ENCODE measurements around the gene LBR. TPM values are rescaled to one million over a fixed set of nuclear protein-coding genes. Genes with fewer than 3 reads are reported as not detected.

LBR gene
- total RNA-seq, 1 experiment from 2014 or later, result 86.0 TPM

DNA sequence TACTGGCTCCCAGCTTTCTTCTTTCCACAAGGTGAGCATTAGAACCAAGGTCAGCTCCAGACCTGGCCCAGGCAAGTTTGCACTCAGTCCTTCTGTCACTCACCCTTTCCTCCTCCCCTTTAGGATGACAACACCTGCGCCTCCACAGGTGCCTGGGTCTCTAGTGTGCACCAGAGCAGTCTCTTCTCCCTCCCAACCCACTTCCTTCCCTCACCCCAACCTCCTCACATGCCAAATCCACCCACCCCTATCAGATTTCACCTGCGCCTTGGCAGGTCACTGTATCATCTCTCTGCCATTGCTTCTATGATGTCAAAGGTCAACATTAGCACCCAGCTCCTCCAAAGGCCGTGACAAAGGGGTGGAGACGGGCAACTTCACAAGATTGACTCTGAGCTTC is 38.0 kb downstream of the LBR start:
- ChIA-PET POLR2A (no interaction called here), CTCF (no interaction called here)
- 0 out of 2 replicates have a peak, but pooled peaks cover 3% of the 10 kb centered on the region for H3K9me3 Mint-ChIP-seq
- H3K4me3 Mint-ChIP-seq, result no peak overlapping the region
- no peak; the same call in 1 of the 2 replicates for ATAC-seq
- TF ChIP-seq ZNF423 (CRISPR knock-in tag; IDR thresholded peaks at IDR 0.05), result no peak
- TF ChIP-seq, protein P1, sequence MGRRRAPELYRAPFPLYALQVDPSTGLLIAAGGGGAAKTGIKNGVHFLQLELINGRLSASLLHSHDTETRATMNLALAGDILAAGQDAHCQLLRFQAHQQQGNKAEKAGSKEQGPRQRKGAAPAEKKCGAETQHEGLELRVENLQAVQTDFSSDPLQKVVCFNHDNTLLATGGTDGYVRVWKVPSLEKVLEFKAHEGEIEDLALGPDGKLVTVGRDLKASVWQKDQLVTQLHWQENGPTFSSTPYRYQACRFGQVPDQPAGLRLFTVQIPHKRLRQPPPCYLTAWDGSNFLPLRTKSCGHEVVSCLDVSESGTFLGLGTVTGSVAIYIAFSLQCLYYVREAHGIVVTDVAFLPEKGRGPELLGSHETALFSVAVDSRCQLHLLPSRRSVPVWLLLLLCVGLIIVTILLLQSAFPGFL (CRISPR knock-in tag; IDR thresholded peaks at IDR 0.05; ENCODE audit: borderline replicate concordance), result no peak
- no peak for TF ChIP-seq NFYB (CRISPR knock-in tag; conservative IDR thresholded peaks at IDR 0.05; ENCODE audit: low read depth)
- TF ChIP-seq ZNF396 (CRISPR knock-in tag; IDR thresholded peaks at IDR 0.05; ENCODE audit: borderline replicate concordance), result no peak
- TF ChIP-seq, protein P2, sequence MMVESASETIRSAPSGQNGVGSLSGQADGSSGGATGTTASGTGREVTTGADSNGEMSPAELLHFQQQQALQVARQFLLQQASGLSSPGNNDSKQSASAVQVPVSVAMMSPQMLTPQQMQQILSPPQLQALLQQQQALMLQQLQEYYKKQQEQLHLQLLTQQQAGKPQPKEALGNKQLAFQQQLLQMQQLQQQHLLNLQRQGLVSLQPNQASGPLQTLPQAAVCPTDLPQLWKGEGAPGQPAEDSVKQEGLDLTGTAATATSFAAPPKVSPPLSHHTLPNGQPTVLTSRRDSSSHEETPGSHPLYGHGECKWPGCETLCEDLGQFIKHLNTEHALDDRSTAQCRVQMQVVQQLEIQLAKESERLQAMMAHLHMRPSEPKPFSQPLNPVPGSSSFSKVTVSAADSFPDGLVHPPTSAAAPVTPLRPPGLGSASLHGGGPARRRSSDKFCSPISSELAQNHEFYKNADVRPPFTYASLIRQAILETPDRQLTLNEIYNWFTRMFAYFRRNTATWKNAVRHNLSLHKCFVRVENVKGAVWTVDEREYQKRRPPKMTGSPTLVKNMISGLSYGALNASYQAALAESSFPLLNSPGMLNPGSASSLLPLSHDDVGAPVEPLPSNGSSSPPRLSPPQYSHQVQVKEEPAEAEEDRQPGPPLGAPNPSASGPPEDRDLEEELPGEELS (CRISPR knock-in tag; IDR thresholded peaks at IDR 0.05), result no peak
- TF ChIP-seq, protein P3, sequence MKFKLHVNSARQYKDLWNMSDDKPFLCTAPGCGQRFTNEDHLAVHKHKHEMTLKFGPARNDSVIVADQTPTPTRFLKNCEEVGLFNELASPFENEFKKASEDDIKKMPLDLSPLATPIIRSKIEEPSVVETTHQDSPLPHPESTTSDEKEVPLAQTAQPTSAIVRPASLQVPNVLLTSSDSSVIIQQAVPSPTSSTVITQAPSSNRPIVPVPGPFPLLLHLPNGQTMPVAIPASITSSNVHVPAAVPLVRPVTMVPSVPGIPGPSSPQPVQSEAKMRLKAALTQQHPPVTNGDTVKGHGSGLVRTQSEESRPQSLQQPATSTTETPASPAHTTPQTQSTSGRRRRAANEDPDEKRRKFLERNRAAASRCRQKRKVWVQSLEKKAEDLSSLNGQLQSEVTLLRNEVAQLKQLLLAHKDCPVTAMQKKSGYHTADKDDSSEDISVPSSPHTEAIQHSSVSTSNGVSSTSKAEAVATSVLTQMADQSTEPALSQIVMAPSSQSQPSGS (CRISPR knock-in tag; IDR thresholded peaks at IDR 0.05; ENCODE audit: borderline replicate concordance, low read depth), result no peak
- no peak for TF ChIP-seq CBFB (CRISPR knock-in tag; IDR thresholded peaks at IDR 0.05; ENCODE audit: low read depth)
- no peak for TF ChIP-seq NR3C1 (CRISPR knock-in tag; conservative IDR thresholded peaks at IDR 0.05; ENCODE audit: low read depth)
- TF ChIP-seq, protein P4, sequence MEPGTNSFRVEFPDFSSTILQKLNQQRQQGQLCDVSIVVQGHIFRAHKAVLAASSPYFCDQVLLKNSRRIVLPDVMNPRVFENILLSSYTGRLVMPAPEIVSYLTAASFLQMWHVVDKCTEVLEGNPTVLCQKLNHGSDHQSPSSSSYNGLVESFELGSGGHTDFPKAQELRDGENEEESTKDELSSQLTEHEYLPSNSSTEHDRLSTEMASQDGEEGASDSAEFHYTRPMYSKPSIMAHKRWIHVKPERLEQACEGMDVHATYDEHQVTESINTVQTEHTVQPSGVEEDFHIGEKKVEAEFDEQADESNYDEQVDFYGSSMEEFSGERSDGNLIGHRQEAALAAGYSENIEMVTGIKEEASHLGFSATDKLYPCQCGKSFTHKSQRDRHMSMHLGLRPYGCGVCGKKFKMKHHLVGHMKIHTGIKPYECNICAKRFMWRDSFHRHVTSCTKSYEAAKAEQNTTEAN (CRISPR knock-in tag; IDR thresholded peaks at IDR 0.05), result no peak
- TF ChIP-seq, protein P5, sequence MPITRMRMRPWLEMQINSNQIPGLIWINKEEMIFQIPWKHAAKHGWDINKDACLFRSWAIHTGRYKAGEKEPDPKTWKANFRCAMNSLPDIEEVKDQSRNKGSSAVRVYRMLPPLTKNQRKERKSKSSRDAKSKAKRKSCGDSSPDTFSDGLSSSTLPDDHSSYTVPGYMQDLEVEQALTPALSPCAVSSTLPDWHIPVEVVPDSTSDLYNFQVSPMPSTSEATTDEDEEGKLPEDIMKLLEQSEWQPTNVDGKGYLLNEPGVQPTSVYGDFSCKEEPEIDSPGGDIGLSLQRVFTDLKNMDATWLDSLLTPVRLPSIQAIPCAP (CRISPR knock-in tag; IDR thresholded peaks at IDR 0.05), result no peak
- no peak for TF ChIP-seq TEAD1 (CRISPR knock-in tag; IDR thresholded peaks at IDR 0.05)
- no peak for TF ChIP-seq KAT7 (CRISPR knock-in tag; IDR thresholded peaks at IDR 0.05; ENCODE audit: borderline replicate concordance)
- TF ChIP-seq, protein P6, sequence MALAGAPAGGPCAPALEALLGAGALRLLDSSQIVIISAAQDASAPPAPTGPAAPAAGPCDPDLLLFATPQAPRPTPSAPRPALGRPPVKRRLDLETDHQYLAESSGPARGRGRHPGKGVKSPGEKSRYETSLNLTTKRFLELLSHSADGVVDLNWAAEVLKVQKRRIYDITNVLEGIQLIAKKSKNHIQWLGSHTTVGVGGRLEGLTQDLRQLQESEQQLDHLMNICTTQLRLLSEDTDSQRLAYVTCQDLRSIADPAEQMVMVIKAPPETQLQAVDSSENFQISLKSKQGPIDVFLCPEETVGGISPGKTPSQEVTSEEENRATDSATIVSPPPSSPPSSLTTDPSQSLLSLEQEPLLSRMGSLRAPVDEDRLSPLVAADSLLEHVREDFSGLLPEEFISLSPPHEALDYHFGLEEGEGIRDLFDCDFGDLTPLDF (CRISPR knock-in tag; IDR thresholded peaks at IDR 0.05), result no peak
- no peak for TF ChIP-seq HMGA2 (CRISPR knock-in tag; IDR thresholded peaks at IDR 0.05)
- TF ChIP-seq, protein P7, sequence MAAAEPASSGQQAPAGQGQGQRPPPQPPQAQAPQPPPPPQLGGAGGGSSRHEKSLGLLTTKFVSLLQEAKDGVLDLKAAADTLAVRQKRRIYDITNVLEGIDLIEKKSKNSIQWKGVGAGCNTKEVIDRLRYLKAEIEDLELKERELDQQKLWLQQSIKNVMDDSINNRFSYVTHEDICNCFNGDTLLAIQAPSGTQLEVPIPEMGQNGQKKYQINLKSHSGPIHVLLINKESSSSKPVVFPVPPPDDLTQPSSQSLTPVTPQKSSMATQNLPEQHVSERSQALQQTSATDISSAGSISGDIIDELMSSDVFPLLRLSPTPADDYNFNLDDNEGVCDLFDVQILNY (CRISPR knock-in tag; IDR thresholded peaks at IDR 0.05), result no peak
- no peak for TF ChIP-seq SP1 (CRISPR knock-in tag; conservative IDR thresholded peaks at IDR 0.05)
- TF ChIP-seq, protein P8, sequence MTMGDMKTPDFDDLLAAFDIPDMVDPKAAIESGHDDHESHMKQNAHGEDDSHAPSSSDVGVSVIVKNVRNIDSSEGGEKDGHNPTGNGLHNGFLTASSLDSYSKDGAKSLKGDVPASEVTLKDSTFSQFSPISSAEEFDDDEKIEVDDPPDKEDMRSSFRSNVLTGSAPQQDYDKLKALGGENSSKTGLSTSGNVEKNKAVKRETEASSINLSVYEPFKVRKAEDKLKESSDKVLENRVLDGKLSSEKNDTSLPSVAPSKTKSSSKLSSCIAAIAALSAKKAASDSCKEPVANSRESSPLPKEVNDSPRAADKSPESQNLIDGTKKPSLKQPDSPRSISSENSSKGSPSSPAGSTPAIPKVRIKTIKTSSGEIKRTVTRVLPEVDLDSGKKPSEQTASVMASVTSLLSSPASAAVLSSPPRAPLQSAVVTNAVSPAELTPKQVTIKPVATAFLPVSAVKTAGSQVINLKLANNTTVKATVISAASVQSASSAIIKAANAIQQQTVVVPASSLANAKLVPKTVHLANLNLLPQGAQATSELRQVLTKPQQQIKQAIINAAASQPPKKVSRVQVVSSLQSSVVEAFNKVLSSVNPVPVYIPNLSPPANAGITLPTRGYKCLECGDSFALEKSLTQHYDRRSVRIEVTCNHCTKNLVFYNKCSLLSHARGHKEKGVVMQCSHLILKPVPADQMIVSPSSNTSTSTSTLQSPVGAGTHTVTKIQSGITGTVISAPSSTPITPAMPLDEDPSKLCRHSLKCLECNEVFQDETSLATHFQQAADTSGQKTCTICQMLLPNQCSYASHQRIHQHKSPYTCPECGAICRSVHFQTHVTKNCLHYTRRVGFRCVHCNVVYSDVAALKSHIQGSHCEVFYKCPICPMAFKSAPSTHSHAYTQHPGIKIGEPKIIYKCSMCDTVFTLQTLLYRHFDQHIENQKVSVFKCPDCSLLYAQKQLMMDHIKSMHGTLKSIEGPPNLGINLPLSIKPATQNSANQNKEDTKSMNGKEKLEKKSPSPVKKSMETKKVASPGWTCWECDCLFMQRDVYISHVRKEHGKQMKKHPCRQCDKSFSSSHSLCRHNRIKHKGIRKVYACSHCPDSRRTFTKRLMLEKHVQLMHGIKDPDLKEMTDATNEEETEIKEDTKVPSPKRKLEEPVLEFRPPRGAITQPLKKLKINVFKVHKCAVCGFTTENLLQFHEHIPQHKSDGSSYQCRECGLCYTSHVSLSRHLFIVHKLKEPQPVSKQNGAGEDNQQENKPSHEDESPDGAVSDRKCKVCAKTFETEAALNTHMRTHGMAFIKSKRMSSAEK (CRISPR knock-in tag; IDR thresholded peaks at IDR 0.05; ENCODE audit: borderline replicate concordance), result no peak
- TF ChIP-seq SMAD4 (CRISPR knock-in tag; IDR thresholded peaks at IDR 0.05), result no peak
- TF ChIP-seq, protein P9, sequence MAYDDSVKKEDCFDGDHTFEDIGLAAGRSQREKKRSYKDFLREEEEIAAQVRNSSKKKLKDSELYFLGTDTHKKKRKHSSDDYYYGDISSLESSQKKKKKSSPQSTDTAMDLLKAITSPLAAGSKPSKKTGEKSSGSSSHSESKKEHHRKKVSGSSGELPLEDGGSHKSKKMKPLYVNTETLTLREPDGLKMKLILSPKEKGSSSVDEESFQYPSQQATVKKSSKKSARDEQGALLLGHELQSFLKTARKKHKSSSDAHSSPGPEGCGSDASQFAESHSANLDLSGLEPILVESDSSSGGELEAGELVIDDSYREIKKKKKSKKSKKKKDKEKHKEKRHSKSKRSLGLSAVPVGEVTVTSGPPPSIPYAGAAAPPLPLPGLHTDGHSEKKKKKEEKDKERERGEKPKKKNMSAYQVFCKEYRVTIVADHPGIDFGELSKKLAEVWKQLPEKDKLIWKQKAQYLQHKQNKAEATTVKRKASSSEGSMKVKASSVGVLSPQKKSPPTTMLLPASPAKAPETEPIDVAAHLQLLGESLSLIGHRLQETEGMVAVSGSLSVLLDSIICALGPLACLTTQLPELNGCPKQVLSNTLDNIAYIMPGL (CRISPR knock-in tag; IDR thresholded peaks at IDR 0.05), result no peak
- TF ChIP-seq, protein P10, sequence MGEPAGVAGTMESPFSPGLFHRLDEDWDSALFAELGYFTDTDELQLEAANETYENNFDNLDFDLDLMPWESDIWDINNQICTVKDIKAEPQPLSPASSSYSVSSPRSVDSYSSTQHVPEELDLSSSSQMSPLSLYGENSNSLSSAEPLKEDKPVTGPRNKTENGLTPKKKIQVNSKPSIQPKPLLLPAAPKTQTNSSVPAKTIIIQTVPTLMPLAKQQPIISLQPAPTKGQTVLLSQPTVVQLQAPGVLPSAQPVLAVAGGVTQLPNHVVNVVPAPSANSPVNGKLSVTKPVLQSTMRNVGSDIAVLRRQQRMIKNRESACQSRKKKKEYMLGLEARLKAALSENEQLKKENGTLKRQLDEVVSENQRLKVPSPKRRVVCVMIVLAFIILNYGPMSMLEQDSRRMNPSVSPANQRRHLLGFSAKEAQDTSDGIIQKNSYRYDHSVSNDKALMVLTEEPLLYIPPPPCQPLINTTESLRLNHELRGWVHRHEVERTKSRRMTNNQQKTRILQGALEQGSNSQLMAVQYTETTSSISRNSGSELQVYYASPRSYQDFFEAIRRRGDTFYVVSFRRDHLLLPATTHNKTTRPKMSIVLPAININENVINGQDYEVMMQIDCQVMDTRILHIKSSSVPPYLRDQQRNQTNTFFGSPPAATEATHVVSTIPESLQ (CRISPR knock-in tag; IDR thresholded peaks at IDR 0.05), result no peak
- H3K4me1 Mint-ChIP-seq, result no peaks in the 10 kb centered on the region
- no peaks in the 10 kb centered on the region for H3K36me3 Mint-ChIP-seq
- no peaks in the 10 kb centered on the region; the same call in 1 of the 2 replicates for H3K27me3 Mint-ChIP-seq (ENCODE audit: low read depth)
- no peak overlapping the region; the same call in 1 of the 2 replicates for H3K27ac Mint-ChIP-seq
- no peak for DNase-seq (ENCODE audit: low spot score)

Data from WTC11 (cell line).